NCI-H345 treated with DMSO at 0.1 percent for 48 hours (cell line): ENCODE results near the gene TEAD1.

ENCODE experiments used
- DNase-seq: peaks from one replicate; lab custom pipeline; 2025; ENCODE audit not compliant: unreplicated experiment; lab: John Stamatoyannopoulos, UW

The TEAD1 gene

GRCh38 chr11:12829540-12830314 lies 155.5 kb downstream of the TEAD1 start:
- no peak for DNase-seq

GRCh38 chr11:12831471-12832202 lies 157.4 kb downstream of the TEAD1 start:
- no peak for DNase-seq

GRCh38 chr11:12832480-12833224 lies 158.4 kb downstream of the TEAD1 start:
- DNase-seq: no peak

- no peak for DNase-seq
Measured at GRCh38 chr11:12834166-12834565, 159.9 kb downstream of the TEAD1 start.

GRCh38 chr11:12834630-12835029 lies 160.4 kb downstream of the TEAD1 start:
- no peak for DNase-seq

- no peak for DNase-seq
Measured at GRCh38 chr11:12835286-12835685, 161.1 kb downstream of the TEAD1 start.

GRCh38 chr11:12838463-12839123 lies 164.4 kb downstream of the TEAD1 start:
- DNase-seq: no peak

GRCh38 chr11:12840871-12841660 lies 166.8 kb downstream of the TEAD1 start:
- DNase-seq: no peak

GRCh38 chr11:12841946-12842630 lies 167.9 kb downstream of the TEAD1 start:
- no peak for DNase-seq

GRCh38 chr11:12842933-12843636 lies 168.9 kb downstream of the TEAD1 start:
- peak; percentile 79 for DNase-seq

GRCh38 chr11:12845163-12845562 lies 170.9 kb downstream of the TEAD1 start:
- no peak for DNase-seq

- DNase-seq: peak; percentile 99
Measured at GRCh38 chr11:12845739-12846358, 171.6 kb downstream of the TEAD1 start.

GRCh38 chr11:12846786-12847615 lies 172.8 kb downstream of the TEAD1 start:
- no peak for DNase-seq

GRCh38 chr11:12848413-12848812 lies 174.2 kb downstream of the TEAD1 start:
- DNase-seq: no peak

- DNase-seq: no peak
Measured at GRCh38 chr11:12853325-12853651, 179.1 kb downstream of the TEAD1 start.

GRCh38 chr11:12853652-12854296 lies 179.6 kb downstream of the TEAD1 start:
- DNase-seq: no peak

GRCh38 chr11:12854297-12854661 lies 180.1 kb downstream of the TEAD1 start:
- DNase-seq: no peak

- no peak for DNase-seq
Measured at GRCh38 chr11:12854829-12855228, 180.6 kb downstream of the TEAD1 start.
